ENCODE measurements around the gene ZYG11A.

The ZYG11A gene

DNA sequence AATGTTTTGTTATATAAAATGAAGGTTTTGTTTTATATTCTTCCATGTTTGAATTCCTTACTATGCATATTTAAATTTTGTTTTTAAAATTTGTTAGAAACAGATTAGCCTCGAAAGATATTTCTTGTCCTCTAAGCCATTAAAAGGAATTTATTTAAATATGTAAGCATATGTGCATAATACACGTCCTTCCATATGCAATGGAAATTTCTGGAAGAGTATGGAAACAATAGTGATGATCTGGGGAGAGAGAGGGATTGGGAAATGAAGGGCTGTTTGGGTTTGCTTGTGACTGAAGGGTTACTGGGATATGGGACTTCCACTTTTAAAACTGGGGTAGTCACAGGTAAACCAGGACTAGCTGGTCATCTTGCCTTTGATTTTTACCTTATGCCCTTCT lies 57.8 kb downstream of the ZYG11A start:
- peaks cover 0 to 16% (median 0%) of the 10 kb centered on the region in 3 experiments for H3K27me3 ChIP-seq (ENCODE audit: control insufficient read depth in 3 of 3, insufficient read depth in 3 of 3, low read depth in 1 of 3, low read length in 3 of 3)
- no peak overlapping the region for H4K8ac ChIP-seq (ENCODE audit: low read depth, low read length)
- H3K9ac ChIP-seq (ENCODE audit: low read depth, low read length, poor library complexity) = no peak overlapping the region
- H3K4me1 ChIP-seq (ENCODE audit: control insufficient read depth in 2 of 2, insufficient read depth in 1 of 2, low read depth in 1 of 2, low read length in 2 of 2) = peaks cover 0 to 3% of the 10 kb centered on the region in 2 donors
- no CpG with 5 or more reads among the region's 2 CpGs for WGBS, 2 donors (ENCODE audit: extremely low coverage in 2 of 2, insufficient read length in 2 of 2, insufficient replicate concordance in 1 of 2)
- H4K91ac ChIP-seq (ENCODE audit: low read depth, low read length, poor library complexity) = no peak overlapping the region
- no peak overlapping the region for H2AK5ac ChIP-seq (ENCODE audit: low read depth, low read length)
- H2BK15ac ChIP-seq (ENCODE audit: low read length) = no peak overlapping the region
- no peaks in the 10 kb centered on the region for H3K79me1 ChIP-seq (ENCODE audit: low read depth, low read length)
- no peak overlapping the region for H3K27ac ChIP-seq (replicated peaks; ENCODE audit: low read length)
- H3K4ac ChIP-seq (ENCODE audit: low read length) = no peak overlapping the region
- no peak overlapping the region for H3K18ac ChIP-seq (ENCODE audit: low read length)
- no peaks in the 10 kb centered on the region for H3K36me3 ChIP-seq (replicated peaks in 1 of 2; ENCODE audit: control insufficient read depth in 2 of 2, insufficient read depth in 2 of 2, low read length in 2 of 2)
- no peak overlapping the region for H3K4me2 ChIP-seq (ENCODE audit: insufficient read depth, low read length, poor library complexity, severe bottlenecking)
- no peak overlapping the region for H3K23ac ChIP-seq (ENCODE audit: low read depth, low read length, poor library complexity)
- H2AFZ ChIP-seq (ENCODE audit: low read length) = no peak overlapping the region
- H2BK5ac ChIP-seq (ENCODE audit: low read length) = no peak overlapping the region
- no peak overlapping the region for H3K4me3 ChIP-seq (ENCODE audit: low read length in 2 of 2)
- no peak for DNase-seq (ENCODE audit: low spot score)
- H2BK12ac ChIP-seq (ENCODE audit: low read length) = no peak overlapping the region
- H3K14ac ChIP-seq (ENCODE audit: low read length) = no peak overlapping the region
- H3K9me3 ChIP-seq (replicated peaks in 1 of 2; ENCODE audit: control insufficient read depth in 2 of 2, insufficient read depth in 1 of 2, low read depth in 1 of 2, low read length in 2 of 2) = no peaks in the 10 kb centered on the region
- H2BK120ac ChIP-seq (ENCODE audit: low read depth, low read length) = no peak overlapping the region

DNA sequence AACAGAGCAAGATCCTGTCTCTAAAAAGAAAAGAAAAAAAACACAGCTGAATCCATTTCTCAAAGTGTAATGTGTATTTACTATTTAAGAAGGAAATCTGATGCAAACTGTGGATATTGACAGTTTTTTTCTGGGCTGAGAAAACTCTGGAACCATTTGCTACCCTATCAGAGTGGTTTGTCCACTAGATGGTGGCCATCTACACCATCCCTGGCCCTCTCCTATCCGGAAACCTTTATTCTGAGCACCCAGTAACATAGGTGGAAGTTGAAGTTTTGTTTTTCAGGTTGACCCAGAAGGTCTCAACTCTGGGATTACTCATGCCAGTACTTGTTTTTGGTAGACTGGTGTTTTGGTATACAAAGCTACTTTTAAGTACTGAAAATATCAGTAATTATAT lies 58.8 kb downstream of the ZYG11A start:
- no peak overlapping the region for H2BK12ac ChIP-seq (ENCODE audit: low read length)
- H2BK5ac ChIP-seq (ENCODE audit: low read length) = no peak overlapping the region
- H3K9ac ChIP-seq (ENCODE audit: low read depth, low read length, poor library complexity) = no peak overlapping the region
- no peak overlapping the region for H3K27ac ChIP-seq (replicated peaks; ENCODE audit: low read length)
- H4K8ac ChIP-seq (ENCODE audit: low read depth, low read length) = no peak overlapping the region
- H3K4me1 ChIP-seq (ENCODE audit: control insufficient read depth in 2 of 2, insufficient read depth in 1 of 2, low read depth in 1 of 2, low read length in 2 of 2) = peaks cover 0 to 3% of the 10 kb centered on the region in 2 donors
- no peak overlapping the region for H3K23ac ChIP-seq (ENCODE audit: low read depth, low read length, poor library complexity)
- no peak overlapping the region for H3K4me2 ChIP-seq (ENCODE audit: insufficient read depth, low read length, poor library complexity, severe bottlenecking)
- H3K4ac ChIP-seq (ENCODE audit: low read length) = no peak overlapping the region
- no peak overlapping the region for H2AFZ ChIP-seq (ENCODE audit: low read length)
- no peak overlapping the region for H2BK120ac ChIP-seq (ENCODE audit: low read depth, low read length)
- H3K9me3 ChIP-seq (replicated peaks in 1 of 2; ENCODE audit: control insufficient read depth in 2 of 2, insufficient read depth in 1 of 2, low read depth in 1 of 2, low read length in 2 of 2) = no peaks in the 10 kb centered on the region
- H3K36me3 ChIP-seq (replicated peaks in 1 of 2; ENCODE audit: control insufficient read depth in 2 of 2, insufficient read depth in 2 of 2, low read length in 2 of 2) = no peaks in the 10 kb centered on the region
- H2AK5ac ChIP-seq (ENCODE audit: low read depth, low read length) = no peak overlapping the region
- H3K4me3 ChIP-seq (ENCODE audit: low read length in 2 of 2) = no peak overlapping the region
- no peak overlapping the region for H4K91ac ChIP-seq (ENCODE audit: low read depth, low read length, poor library complexity)
- DNase-seq (ENCODE audit: low spot score) = no peak
- WGBS, 2 donors (ENCODE audit: extremely low coverage in 2 of 2, insufficient read length in 2 of 2, insufficient replicate concordance in 1 of 2) = no CpG with 5 or more reads among the region's 1 CpG
- no peak overlapping the region for H2BK15ac ChIP-seq (ENCODE audit: low read length)
- no peak overlapping the region for H3K14ac ChIP-seq (ENCODE audit: low read length)
- H3K18ac ChIP-seq (ENCODE audit: low read length) = no peak overlapping the region
- no peaks in the 10 kb centered on the region for H3K79me1 ChIP-seq (ENCODE audit: low read depth, low read length)
- peaks cover 0 to 12% (median 0%) of the 10 kb centered on the region in 3 experiments for H3K27me3 ChIP-seq (ENCODE audit: control insufficient read depth in 3 of 3, insufficient read depth in 3 of 3, low read depth in 1 of 3, low read length in 3 of 3)

DNA sequence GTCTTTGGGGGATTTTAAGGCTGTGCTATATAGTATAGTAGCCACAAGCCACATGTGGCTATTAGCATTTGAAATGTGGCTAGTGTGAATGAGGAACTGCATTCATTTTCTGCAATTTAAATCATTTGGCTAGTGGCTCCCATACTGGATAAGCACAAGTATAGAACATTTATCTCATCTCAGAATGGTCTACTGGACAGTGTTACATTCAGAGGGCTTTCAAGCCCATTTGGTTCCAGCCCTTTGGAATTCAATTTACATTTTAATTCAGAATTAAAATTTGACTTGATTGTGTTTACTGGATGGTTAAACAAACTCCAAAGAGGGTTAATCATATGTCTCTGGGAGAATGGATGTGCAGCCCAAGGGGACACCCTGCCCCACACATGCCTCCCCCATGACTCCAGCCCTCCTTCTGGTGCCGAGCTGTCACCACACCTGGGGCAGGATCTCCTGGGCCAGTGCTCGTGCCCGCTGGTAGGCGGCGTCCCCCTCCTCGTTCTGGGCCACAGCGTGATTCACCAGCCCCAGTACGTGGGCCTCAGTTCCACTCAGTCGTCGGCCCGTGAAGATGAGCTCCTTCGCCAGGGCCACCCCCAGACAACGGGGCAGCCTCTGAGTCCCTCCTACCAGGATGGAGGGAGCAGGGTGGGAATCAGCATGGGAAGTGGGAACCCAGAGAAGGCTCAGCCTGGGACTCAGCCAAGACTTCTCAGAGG lies 61.8 kb downstream of the ZYG11A start:
- no peak overlapping the region for H2BK120ac ChIP-seq (ENCODE audit: low read depth, low read length)
- H2BK15ac ChIP-seq (ENCODE audit: low read length) = peak overlapping the region; percentile 74
- H3K4ac ChIP-seq (ENCODE audit: low read length) = no peak overlapping the region
- H2AFZ ChIP-seq (ENCODE audit: low read length) = peak overlapping the region; percentile 94
- no peak for DNase-seq (ENCODE audit: low spot score)
- no peak overlapping the region for H3K9ac ChIP-seq (ENCODE audit: low read depth, low read length, poor library complexity)
- H3K4me1 ChIP-seq (ENCODE audit: control insufficient read depth in 2 of 2, insufficient read depth in 1 of 2, low read depth in 1 of 2, low read length in 2 of 2) = peaks cover 0 to 3% of the 10 kb centered on the region in 2 donors
- H4K8ac ChIP-seq (ENCODE audit: low read depth, low read length) = no peak overlapping the region
- peak overlapping the region; percentile 8 for H2AK5ac ChIP-seq (ENCODE audit: low read depth, low read length)
- H3K23ac ChIP-seq (ENCODE audit: low read depth, low read length, poor library complexity) = peak overlapping the region; percentile 11
- WGBS, 2 donors (ENCODE audit: extremely low coverage in 2 of 2, insufficient read length in 2 of 2, insufficient replicate concordance in 1 of 2) = no CpG with 5 or more reads among the region's 13 CpGs
- peak overlapping the region; percentile 73 for H3K18ac ChIP-seq (ENCODE audit: low read length)
- no peaks in the 10 kb centered on the region for H3K36me3 ChIP-seq (replicated peaks in 1 of 2; ENCODE audit: control insufficient read depth in 2 of 2, insufficient read depth in 2 of 2, low read length in 2 of 2)
- H3K14ac ChIP-seq (ENCODE audit: low read length) = no peak overlapping the region
- no peak overlapping the region for H3K4me2 ChIP-seq (ENCODE audit: insufficient read depth, low read length, poor library complexity, severe bottlenecking)
- peaks cover 0 to 4% (median 0%) of the 10 kb centered on the region in 3 experiments for H3K27me3 ChIP-seq (ENCODE audit: control insufficient read depth in 3 of 3, insufficient read depth in 3 of 3, low read depth in 1 of 3, low read length in 3 of 3)
- H3K27ac ChIP-seq (replicated peaks; ENCODE audit: low read length) = no peak overlapping the region
- H2BK12ac ChIP-seq (ENCODE audit: low read length) = peak overlapping the region; percentile 88
- no peak overlapping the region for H3K4me3 ChIP-seq (ENCODE audit: low read length in 2 of 2)
- no peaks in the 10 kb centered on the region for H3K79me1 ChIP-seq (ENCODE audit: low read depth, low read length)
- no peak overlapping the region for H4K91ac ChIP-seq (ENCODE audit: low read depth, low read length, poor library complexity)
- H2BK5ac ChIP-seq (ENCODE audit: low read length) = no peak overlapping the region
- H3K9me3 ChIP-seq (replicated peaks in 1 of 2; ENCODE audit: control insufficient read depth in 2 of 2, insufficient read depth in 1 of 2, low read depth in 1 of 2, low read length in 2 of 2) = no peaks in the 10 kb centered on the region

DNA sequence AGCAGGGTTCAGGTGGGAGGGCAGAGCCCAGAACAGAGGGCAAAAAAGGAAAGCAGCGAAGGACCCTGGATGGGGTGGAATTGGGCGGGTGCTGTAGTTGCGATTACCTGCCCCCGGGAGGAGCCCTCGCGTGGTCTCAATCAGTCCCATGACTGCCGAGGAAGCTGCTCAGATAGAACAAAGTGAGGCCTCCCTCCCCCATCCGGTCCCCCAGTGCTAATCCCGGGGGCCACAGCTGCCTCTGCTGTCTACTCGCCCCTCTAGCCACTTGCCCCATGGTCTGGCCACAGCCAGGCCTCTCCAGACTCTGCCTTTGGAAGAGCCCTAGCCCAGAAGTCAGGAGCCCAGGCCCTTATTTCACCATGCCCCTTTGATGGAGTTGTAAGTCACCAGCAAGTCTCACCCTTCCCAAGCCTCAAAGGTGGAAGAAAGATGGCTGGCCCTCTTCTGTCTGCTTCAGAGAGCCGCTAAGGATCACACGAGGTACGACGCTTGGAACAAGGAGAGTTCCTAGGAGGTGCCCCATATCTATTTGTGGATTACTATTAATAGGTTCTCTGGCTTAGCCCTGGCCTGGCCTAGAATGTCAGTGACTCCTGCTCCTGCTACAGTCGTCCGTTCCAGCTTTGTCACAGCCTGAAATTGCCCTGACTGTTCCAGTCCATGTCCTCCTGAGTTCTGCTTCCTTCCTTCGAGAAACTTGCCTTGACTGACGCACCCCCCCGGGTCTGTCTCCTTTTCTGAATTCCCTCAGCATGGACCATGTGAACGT lies 62.6 kb downstream of the ZYG11A start:
- Histone ChIP-seq H3K27ac (replicated peaks; ENCODE audit: low read length) (no peak overlapping the region), H3K36me3 (replicated peaks in 1 of 2; ENCODE audit: control insufficient read depth in 2 of 2, insufficient read depth in 2 of 2, low read length in 2 of 2) (no peaks in the 10 kb centered on the region)
- no CpG with 5 or more reads among the region's 20 CpGs for WGBS, 2 donors (ENCODE audit: extremely low coverage in 2 of 2, insufficient read length in 2 of 2, insufficient replicate concordance in 1 of 2)

More for the DNA sequence above, 62.6 kb downstream of the ZYG11A start:
- Histone ChIP-seq H4K91ac (ENCODE audit: low read depth, low read length, poor library complexity) (no peak overlapping the region), H2AFZ (ENCODE audit: low read length) (peak overlapping the region; percentile 94), H3K23ac (ENCODE audit: low read depth, low read length, poor library complexity) (peak overlapping the region; percentile 11), H2BK120ac (ENCODE audit: low read depth, low read length) (no peak overlapping the region), H3K4me1 (ENCODE audit: control insufficient read depth in 2 of 2, insufficient read depth in 1 of 2, low read depth in 1 of 2, low read length in 2 of 2) (peaks cover 0 to 3% of the 10 kb centered on the region in 2 donors), H3K27me3 (ENCODE audit: control insufficient read depth in 3 of 3, insufficient read depth in 3 of 3, low read depth in 1 of 3, low read length in 3 of 3) (peaks cover 0 to 4% (median 0%) of the 10 kb centered on the region in 3 experiments), H2BK5ac (ENCODE audit: low read length) (no peak overlapping the region), H2AK5ac (ENCODE audit: low read depth, low read length) (peak overlapping the region; percentile 8), H3K14ac (ENCODE audit: low read length) (no peak overlapping the region), H2BK15ac (ENCODE audit: low read length) (peak overlapping the region; percentile 74), H3K4me2 (ENCODE audit: insufficient read depth, low read length, poor library complexity, severe bottlenecking) (no peak overlapping the region), H2BK12ac (ENCODE audit: low read length) (peak overlapping the region; percentile 88), H3K18ac (ENCODE audit: low read length) (peak overlapping the region; percentile 73), H3K9me3 (replicated peaks in 1 of 2; ENCODE audit: control insufficient read depth in 2 of 2, insufficient read depth in 1 of 2, low read depth in 1 of 2, low read length in 2 of 2) (no peaks in the 10 kb centered on the region), H4K8ac (ENCODE audit: low read depth, low read length) (no peak overlapping the region), H3K79me1 (ENCODE audit: low read depth, low read length) (no peaks in the 10 kb centered on the region), H3K9ac (ENCODE audit: low read depth, low read length, poor library complexity) (no peak overlapping the region), H3K4ac (ENCODE audit: low read length) (peak overlapping the region; percentile 59), H3K4me3 (ENCODE audit: low read length in 2 of 2) (no peak overlapping the region)
- no peak for DNase-seq (ENCODE audit: low spot score)
